ENCODE data around the gene ITPR1.

DNA sequence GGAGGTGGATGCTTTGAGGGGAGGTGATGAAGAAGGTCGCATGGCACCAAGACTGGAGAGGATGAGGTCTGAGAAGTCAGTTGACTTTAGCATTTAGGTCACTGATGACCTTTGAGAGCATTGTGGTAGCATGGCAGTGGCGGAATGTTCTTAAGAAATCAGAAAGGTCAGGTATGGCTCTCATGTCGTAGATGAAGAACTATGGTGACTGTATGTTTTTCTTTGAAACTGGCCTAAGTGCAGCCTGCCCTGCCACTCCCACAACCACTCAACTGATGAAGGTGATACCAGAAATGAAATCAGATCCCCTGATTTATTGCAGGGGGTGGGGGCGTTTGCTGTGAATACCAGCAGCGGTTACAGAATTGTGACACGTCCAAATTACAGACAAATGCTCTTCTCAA lies 102.6 kb downstream of the ITPR1 start:
- TF ChIP-seq, protein P1, sequence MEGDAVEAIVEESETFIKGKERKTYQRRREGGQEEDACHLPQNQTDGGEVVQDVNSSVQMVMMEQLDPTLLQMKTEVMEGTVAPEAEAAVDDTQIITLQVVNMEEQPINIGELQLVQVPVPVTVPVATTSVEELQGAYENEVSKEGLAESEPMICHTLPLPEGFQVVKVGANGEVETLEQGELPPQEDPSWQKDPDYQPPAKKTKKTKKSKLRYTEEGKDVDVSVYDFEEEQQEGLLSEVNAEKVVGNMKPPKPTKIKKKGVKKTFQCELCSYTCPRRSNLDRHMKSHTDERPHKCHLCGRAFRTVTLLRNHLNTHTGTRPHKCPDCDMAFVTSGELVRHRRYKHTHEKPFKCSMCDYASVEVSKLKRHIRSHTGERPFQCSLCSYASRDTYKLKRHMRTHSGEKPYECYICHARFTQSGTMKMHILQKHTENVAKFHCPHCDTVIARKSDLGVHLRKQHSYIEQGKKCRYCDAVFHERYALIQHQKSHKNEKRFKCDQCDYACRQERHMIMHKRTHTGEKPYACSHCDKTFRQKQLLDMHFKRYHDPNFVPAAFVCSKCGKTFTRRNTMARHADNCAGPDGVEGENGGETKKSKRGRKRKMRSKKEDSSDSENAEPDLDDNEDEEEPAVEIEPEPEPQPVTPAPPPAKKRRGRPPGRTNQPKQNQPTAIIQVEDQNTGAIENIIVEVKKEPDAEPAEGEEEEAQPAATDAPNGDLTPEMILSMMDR (IDR thresholded peaks at IDR 0.05) = no peak
- TF ChIP-seq, protein P2, sequence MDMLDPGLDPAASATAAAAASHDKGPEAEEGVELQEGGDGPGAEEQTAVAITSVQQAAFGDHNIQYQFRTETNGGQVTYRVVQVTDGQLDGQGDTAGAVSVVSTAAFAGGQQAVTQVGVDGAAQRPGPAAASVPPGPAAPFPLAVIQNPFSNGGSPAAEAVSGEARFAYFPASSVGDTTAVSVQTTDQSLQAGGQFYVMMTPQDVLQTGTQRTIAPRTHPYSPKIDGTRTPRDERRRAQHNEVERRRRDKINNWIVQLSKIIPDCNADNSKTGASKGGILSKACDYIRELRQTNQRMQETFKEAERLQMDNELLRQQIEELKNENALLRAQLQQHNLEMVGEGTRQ (IDR thresholded peaks at IDR 0.05; ENCODE audit: borderline replicate concordance, low read depth, low read length) = no peak
- TF ChIP-seq EZH2phosphoT487 (IDR thresholded peaks at IDR 0.05; ENCODE audit: borderline replicate concordance, low read depth) = no peak
- TF ChIP-seq GABPA (IDR thresholded peaks at IDR 0.05; ENCODE audit: low read depth) = no peak
- TF ChIP-seq, protein P3, sequence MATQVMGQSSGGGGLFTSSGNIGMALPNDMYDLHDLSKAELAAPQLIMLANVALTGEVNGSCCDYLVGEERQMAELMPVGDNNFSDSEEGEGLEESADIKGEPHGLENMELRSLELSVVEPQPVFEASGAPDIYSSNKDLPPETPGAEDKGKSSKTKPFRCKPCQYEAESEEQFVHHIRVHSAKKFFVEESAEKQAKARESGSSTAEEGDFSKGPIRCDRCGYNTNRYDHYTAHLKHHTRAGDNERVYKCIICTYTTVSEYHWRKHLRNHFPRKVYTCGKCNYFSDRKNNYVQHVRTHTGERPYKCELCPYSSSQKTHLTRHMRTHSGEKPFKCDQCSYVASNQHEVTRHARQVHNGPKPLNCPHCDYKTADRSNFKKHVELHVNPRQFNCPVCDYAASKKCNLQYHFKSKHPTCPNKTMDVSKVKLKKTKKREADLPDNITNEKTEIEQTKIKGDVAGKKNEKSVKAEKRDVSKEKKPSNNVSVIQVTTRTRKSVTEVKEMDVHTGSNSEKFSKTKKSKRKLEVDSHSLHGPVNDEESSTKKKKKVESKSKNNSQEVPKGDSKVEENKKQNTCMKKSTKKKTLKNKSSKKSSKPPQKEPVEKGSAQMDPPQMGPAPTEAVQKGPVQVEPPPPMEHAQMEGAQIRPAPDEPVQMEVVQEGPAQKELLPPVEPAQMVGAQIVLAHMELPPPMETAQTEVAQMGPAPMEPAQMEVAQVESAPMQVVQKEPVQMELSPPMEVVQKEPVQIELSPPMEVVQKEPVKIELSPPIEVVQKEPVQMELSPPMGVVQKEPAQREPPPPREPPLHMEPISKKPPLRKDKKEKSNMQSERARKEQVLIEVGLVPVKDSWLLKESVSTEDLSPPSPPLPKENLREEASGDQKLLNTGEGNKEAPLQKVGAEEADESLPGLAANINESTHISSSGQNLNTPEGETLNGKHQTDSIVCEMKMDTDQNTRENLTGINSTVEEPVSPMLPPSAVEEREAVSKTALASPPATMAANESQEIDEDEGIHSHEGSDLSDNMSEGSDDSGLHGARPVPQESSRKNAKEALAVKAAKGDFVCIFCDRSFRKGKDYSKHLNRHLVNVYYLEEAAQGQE (IDR thresholded peaks at IDR 0.05; ENCODE audit: low read depth, low read length) = no peak
- no peak for TF ChIP-seq RFX5 (IDR thresholded peaks at IDR 0.05; ENCODE audit: low read length)
- TF ChIP-seq TAF1 (IDR thresholded peaks at IDR 0.05; ENCODE audit: borderline replicate concordance, low read depth, low read length) = no peak
- TF ChIP-seq, protein P4, sequence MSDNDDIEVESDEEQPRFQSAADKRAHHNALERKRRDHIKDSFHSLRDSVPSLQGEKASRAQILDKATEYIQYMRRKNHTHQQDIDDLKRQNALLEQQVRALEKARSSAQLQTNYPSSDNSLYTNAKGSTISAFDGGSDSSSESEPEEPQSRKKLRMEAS (IDR thresholded peaks at IDR 0.05; ENCODE audit: low read depth) = no peak
- TF ChIP-seq EP300 (IDR thresholded peaks at IDR 0.05; ENCODE audit: borderline replicate concordance in 1 of 2, low read depth in 1 of 2, low read length in 1 of 2) = no peak

Data from SK-N-SH (cell line).